Measurements from ENCODE around the gene NHSL1.
A peak's percentile ranks its signal among the peaks of the same experiment; 100 is the strongest.

DNA sequence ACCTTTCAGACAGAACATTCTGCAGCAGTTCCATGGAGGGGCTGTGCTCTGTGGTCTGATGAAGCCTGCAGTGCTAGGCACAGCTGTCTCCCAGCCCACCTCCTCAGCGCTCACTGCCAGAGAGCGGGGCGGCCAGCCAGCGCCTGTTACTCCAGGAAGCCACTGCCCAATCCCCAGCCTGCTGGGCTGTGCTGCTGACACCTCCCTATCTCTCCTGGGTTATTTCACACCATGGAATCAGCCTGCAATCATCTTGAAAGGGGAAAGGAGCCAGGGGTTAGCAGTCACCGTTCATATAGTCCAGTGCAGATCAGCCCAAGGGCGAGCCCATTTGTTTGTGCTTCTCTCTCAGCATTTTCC is 46.3 kb upstream of the NHSL1 start:
- TF ChIP-seq, protein P1, sequence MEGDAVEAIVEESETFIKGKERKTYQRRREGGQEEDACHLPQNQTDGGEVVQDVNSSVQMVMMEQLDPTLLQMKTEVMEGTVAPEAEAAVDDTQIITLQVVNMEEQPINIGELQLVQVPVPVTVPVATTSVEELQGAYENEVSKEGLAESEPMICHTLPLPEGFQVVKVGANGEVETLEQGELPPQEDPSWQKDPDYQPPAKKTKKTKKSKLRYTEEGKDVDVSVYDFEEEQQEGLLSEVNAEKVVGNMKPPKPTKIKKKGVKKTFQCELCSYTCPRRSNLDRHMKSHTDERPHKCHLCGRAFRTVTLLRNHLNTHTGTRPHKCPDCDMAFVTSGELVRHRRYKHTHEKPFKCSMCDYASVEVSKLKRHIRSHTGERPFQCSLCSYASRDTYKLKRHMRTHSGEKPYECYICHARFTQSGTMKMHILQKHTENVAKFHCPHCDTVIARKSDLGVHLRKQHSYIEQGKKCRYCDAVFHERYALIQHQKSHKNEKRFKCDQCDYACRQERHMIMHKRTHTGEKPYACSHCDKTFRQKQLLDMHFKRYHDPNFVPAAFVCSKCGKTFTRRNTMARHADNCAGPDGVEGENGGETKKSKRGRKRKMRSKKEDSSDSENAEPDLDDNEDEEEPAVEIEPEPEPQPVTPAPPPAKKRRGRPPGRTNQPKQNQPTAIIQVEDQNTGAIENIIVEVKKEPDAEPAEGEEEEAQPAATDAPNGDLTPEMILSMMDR (IDR thresholded peaks at IDR 0.05; ENCODE audit: control extremely low read depth in 1 of 3, insufficient read depth in 1 of 3, low read depth in 1 of 3, low read length in 3 of 3), result no peak
- TF ChIP-seq YY1 (IDR thresholded peaks at IDR 0.05; ENCODE audit: low read depth, low read length), result no peak
- TF ChIP-seq, protein P2, sequence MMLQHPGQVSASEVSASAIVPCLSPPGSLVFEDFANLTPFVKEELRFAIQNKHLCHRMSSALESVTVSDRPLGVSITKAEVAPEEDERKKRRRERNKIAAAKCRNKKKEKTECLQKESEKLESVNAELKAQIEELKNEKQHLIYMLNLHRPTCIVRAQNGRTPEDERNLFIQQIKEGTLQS (IDR thresholded peaks at IDR 0.05; ENCODE audit: insufficient read depth, low read depth, low read length), result no peak
- TF ChIP-seq, protein P3, sequence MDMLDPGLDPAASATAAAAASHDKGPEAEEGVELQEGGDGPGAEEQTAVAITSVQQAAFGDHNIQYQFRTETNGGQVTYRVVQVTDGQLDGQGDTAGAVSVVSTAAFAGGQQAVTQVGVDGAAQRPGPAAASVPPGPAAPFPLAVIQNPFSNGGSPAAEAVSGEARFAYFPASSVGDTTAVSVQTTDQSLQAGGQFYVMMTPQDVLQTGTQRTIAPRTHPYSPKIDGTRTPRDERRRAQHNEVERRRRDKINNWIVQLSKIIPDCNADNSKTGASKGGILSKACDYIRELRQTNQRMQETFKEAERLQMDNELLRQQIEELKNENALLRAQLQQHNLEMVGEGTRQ (IDR thresholded peaks at IDR 0.05; ENCODE audit: low read length), result no peak
- no peak for TF ChIP-seq EZH2 (IDR thresholded peaks at IDR 0.05; ENCODE audit: low read depth, low read length, severe bottlenecking)
- TF ChIP-seq POLR2A (IDR thresholded peaks at IDR 0.05; ENCODE audit: control extremely low read depth in 1 of 2, low read depth in 2 of 2, low read length in 2 of 2), result 0 out of 3 replicates have a peak, but pooled peaks of 1 of the 2 experiments have one; percentile 23
- TF ChIP-seq SAP30 (IDR thresholded peaks at IDR 0.05; ENCODE audit: insufficient read depth, insufficient replicate concordance, low read length), result no peak
- TF ChIP-seq EGR1 (IDR thresholded peaks at IDR 0.05; ENCODE audit: borderline replicate concordance, low read depth, low read length), result no peak
- TF ChIP-seq GABPA (IDR thresholded peaks at IDR 0.05; ENCODE audit: borderline replicate concordance, insufficient read depth, low read length), result no peak
- TF ChIP-seq EP300 (IDR thresholded peaks at IDR 0.05; ENCODE audit: borderline replicate concordance in 1 of 2, low read depth in 2 of 2, low read length in 2 of 2), result no peak
- no peak for TF ChIP-seq CBX5 (IDR thresholded peaks at IDR 0.05; ENCODE audit: low read depth, low read length)
- TF ChIP-seq, protein P4, sequence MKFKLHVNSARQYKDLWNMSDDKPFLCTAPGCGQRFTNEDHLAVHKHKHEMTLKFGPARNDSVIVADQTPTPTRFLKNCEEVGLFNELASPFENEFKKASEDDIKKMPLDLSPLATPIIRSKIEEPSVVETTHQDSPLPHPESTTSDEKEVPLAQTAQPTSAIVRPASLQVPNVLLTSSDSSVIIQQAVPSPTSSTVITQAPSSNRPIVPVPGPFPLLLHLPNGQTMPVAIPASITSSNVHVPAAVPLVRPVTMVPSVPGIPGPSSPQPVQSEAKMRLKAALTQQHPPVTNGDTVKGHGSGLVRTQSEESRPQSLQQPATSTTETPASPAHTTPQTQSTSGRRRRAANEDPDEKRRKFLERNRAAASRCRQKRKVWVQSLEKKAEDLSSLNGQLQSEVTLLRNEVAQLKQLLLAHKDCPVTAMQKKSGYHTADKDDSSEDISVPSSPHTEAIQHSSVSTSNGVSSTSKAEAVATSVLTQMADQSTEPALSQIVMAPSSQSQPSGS (IDR thresholded peaks at IDR 0.05; ENCODE audit: low read length), result no peak
